Lower leg skin (tissue), 4 donors: ENCODE data around the gene P3H2. TPM values are rescaled to one million over a fixed set of nuclear protein-coding genes. Genes with fewer than 3 reads are reported as not detected.

Experiments
- DNase-seq, 2 donors: peaks; one replicate each; pipeline ENCODE4 v3.0.0-alpha.2; 2019; ENCODE audit warnings: low spot score in 2 of 2
- H3K4me3 ChIP-seq: fragments of 200-600 bp; sonication (generic); 2 replicates; pipeline ENCODE4 v1.5.1; 2017; ENCODE audit warnings: mild to moderate bottlenecking, low read depth; ENCODE audit not compliant: poor library complexity, severe bottlenecking
- CTCF ChIP-seq, 3 donors: fragments of 450-650 bp; IDR thresholded peaks; one replicate each; pipeline ENCODE4 v1.5.1; 2016; ENCODE audit warnings: antibody characterized with exemption in 3 of 3, mild to moderate bottlenecking in 3 of 3, moderate library complexity in 2 of 3
- POLR2A ChIP-seq, 2 donors: fragments of 450-650 bp; IDR thresholded peaks; one replicate each; pipeline ENCODE4 v1.6.1; 2016 to 2017; ENCODE audit warnings: antibody characterized with exemption in 2 of 2, mild to moderate bottlenecking in 1 of 2, moderate library complexity in 1 of 2
- WGBS, 2 donors: methylation state at CpG; one replicate each; pipeline ENCODE4 v1.1.5; 2018; 5-methylcytosine and 5-hydroxymethylcytosine counted together
- intact Hi-C: fragments of 100-400 bp; cut with DNase I; formaldehyde crosslinking; loops from one replicate; pipeline ENCODE4 v1.15.0; 2023; ENCODE audit warnings: low total_unique reads
- total RNA-seq, 4 donors: library from RNA; depleted of rRNA; stranded (reverse); fragments of >200 nt; gene quantifications; one replicate each; pipeline ENCODE4 v1.1.0, GENCODE V29; 2016

P3H2 gene
- total RNA-seq, 4 donors from 2014 or later: 20.0 to 41.9 (median 35.6) TPM

GRCh38 chr3:189941125-189941524, 179.6 kb downstream of the P3H2 start:
- intact Hi-C loops: no loop called here
- 50 to 59% methylated on average over 5 of the region's 5 CpGs for WGBS, 2 donors
- no peak for DNase-seq
- TF ChIP-seq POLR2A (IDR thresholded peaks at IDR 0.05) (no peak), CTCF (IDR thresholded peaks at IDR 0.05) (no peak)
- H3K4me3 ChIP-seq: no peak overlapping the region

- WGBS, 2 donors: 55% methylated on average over 7 of the region's 7 CpGs
- DNase-seq: no peak
- no peak for TF ChIP-seq CTCF (IDR thresholded peaks at IDR 0.05)
- TF ChIP-seq POLR2A (IDR thresholded peaks at IDR 0.05): no peak
- no peak overlapping the region for H3K4me3 ChIP-seq
- intact Hi-C loops: no loop called here
Observed at GRCh38 chr3:189937302-189938127, 183.2 kb downstream of the P3H2 start.

- TF ChIP-seq POLR2A (IDR thresholded peaks at IDR 0.05): no peak
- TF ChIP-seq CTCF (IDR thresholded peaks at IDR 0.05): no peak
- intact Hi-C loops: no loop called here
- no peak for DNase-seq
- WGBS, 2 donors: 47 to 51% methylated on average over 6 of the region's 6 CpGs
- no peak overlapping the region for H3K4me3 ChIP-seq
Observed at GRCh38 chr3:189936201-189936945, 184.3 kb downstream of the P3H2 start.

DNA sequence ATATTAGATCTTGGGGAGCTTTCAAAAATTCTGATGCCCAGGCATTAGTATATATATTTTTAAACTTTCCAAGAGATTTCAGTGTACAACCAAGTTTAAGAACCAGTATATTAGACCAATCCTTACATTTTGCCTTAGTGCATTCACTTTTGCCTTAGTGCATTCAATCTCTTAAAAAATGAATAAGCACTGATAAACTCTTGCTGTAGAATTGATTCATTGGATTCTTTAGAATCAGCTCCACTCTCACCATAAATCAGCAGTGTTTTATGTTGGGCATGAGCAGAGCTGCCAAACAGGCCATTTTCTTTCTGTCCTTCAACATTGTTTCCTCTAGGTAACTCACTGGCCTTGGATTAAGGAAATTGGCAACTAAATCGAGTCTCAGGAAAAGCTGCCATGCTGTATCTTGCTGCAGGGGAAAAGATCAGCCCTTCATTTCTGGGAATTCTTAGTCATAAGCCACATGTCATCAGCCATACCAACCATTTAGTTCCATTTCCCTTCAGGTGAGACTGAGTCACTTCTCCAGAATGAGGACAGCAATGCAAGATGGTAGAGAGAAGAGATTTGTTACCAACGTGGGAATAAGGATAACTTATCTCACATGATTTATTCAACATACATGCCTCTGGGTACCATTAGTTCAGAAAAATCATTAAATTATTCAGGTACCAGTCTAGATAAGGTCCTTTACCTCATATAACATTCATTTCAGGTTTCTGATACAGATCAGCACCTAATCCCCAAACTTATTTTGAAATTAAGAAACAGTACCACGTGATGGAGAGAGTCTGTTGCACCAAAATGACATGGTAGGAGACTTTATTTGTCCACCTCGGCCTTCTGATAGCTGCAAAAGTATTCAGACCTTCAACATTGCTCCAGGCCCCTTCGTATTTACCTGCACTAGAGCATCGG, 192.5 kb downstream of the P3H2 start:
- intact Hi-C loops: no loop called here
- no peak for TF ChIP-seq CTCF (IDR thresholded peaks at IDR 0.05)
- no peak for TF ChIP-seq POLR2A (IDR thresholded peaks at IDR 0.05)
- DNase-seq: no peak
- no peak overlapping the region for H3K4me3 ChIP-seq
- 57 to 60% methylated on average over 6 of the region's 6 CpGs for WGBS, 2 donors

DNA sequence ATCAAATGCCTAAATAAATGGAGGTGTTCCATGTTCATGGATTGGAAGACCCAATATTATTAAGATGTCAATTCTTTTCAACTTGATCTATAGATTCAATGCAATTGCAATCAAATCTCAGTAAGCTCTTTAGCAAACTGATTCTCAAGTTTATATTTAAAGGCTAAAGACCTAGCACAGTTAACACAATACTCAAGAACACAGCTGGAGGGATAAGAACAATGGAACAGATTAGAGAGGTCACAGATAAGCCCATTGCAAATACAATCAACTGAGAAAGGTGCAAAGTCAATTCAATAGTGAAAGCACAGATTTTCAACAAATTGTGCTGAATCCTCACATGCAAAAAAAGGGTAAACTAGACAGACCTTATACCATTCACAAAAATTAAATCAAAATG, 198.9 kb downstream of the P3H2 start:
- no peak overlapping the region for H3K4me3 ChIP-seq
- TF ChIP-seq POLR2A (IDR thresholded peaks at IDR 0.05) (no peak), CTCF (IDR thresholded peaks at IDR 0.05) (no peak)

More for the DNA sequence above, 198.9 kb downstream of the P3H2 start:
- DNase-seq: no peak
- intact Hi-C loops: no loop called here
